IMR-90 (cell line): ENCODE measurements around the gene ARHGAP18. TPM values are rescaled to one million over a fixed set of nuclear protein-coding genes. Genes with fewer than 3 reads are reported as not detected.

Experiments used
- ATAC-seq: fragments of 200-7000 bp; cut with Tn5 transposase; 2 replicates; pipeline ENCODE4 v1.9.1; 2020; ENCODE audit warnings: low read depth, mild to moderate bottlenecking, moderate library complexity
- BruUV-seq: library from RNA; stranded (reverse); fragments of 400-500 nt; replicated peaks from 2 replicates; lab custom pipeline; 2021; lab: Mats Ljungman, UMichigan
- CTCF ChIA-PET: fragments of 300-600 bp; formaldehyde crosslinking; extraction: SDS; loops from one replicate; lab custom pipeline; 2021; ENCODE audit warnings: antibody characterized with exemption; lab: Yijun Ruan, JAX
- POLR2A ChIA-PET: fragments of 300-600 bp; sonication (Branson Sonifier 250); formaldehyde crosslinking; loops from one replicate; lab custom pipeline; 2022; ENCODE audit warnings: antibody characterized with exemption; ENCODE audit not compliant: unreplicated experiment; lab: Charles Lee
- DNase-seq: peaks from one replicate; pipeline ENCODE4 v3.0.0; 2013
- H2AFZ ChIP-seq: replicated peaks from 2 replicates; pipeline ENCODE3; 2013; ENCODE audit warnings: low read length, mild to moderate bottlenecking; ENCODE audit not compliant: poor library complexity
- H2AK5ac ChIP-seq: 2 replicates; pipeline ENCODE4 v1.6.1; 2013; ENCODE audit warnings: low read depth, low read length, inconsistent platforms
- H2AK9ac ChIP-seq: replicated peaks from 2 replicates; pipeline ENCODE3; 2013; ENCODE audit warnings: mild to moderate bottlenecking, low read depth, low read length, moderate library complexity; ENCODE audit not compliant: poor library complexity
- H2BK120ac ChIP-seq: 2 replicates; pipeline ENCODE4 v1.6.1; 2013; ENCODE audit warnings: low read depth, low read length, inconsistent platforms
- H2BK15ac ChIP-seq: 3 replicates; pipeline ENCODE4 v1.6.1; 2013; ENCODE audit warnings: low read depth, low read length, inconsistent platforms
- H2BK20ac ChIP-seq: 2 replicates; pipeline ENCODE4 v1.6.1; 2013; ENCODE audit warnings: low read depth, mild to moderate bottlenecking, inconsistent platforms, low read length, moderate library complexity
- H2BK5ac ChIP-seq: 2 replicates; pipeline ENCODE4 v1.6.1; 2013; ENCODE audit warnings: mild to moderate bottlenecking, low read depth, low read length, inconsistent platforms; ENCODE audit not compliant: poor library complexity, severe bottlenecking
- H3K14ac ChIP-seq: replicated peaks from 2 replicates; pipeline ENCODE4 v1.6.1; 2013; ENCODE audit warnings: low read depth, low read length, inconsistent platforms
- H3K18ac ChIP-seq: 2 replicates; pipeline ENCODE4 v1.6.1; 2013; ENCODE audit warnings: low read depth, low read length, control low read depth
- H3K23ac ChIP-seq: 2 replicates; pipeline ENCODE4 v1.6.1; 2013; ENCODE audit warnings: low read depth, low read length, inconsistent platforms
- H3K27ac ChIP-seq: 2 replicates; pipeline ENCODE4 v1.5.1; 2013; ENCODE audit warnings: mild to moderate bottlenecking, control low read depth, low read length; ENCODE audit not compliant: insufficient read depth
- H3K27me3 ChIP-seq: 2 replicates; pipeline ENCODE4 v1.6.1; 2013; ENCODE audit warnings: low read length; ENCODE audit not compliant: control insufficient read depth, insufficient read depth
- H3K36me3 ChIP-seq: 2 replicates; pipeline ENCODE4 v1.6.1; 2013; ENCODE audit warnings: low read length, mixed read lengths; ENCODE audit not compliant: control insufficient read depth, insufficient read depth
- H3K4ac ChIP-seq: 2 replicates; pipeline ENCODE4 v1.6.1; 2013; ENCODE audit warnings: low read depth, low read length, inconsistent platforms
- H3K4me1 ChIP-seq: 2 replicates; pipeline ENCODE4 v1.6.1; 2013; ENCODE audit warnings: low read length, mixed read lengths; ENCODE audit not compliant: control insufficient read depth, insufficient read depth
- H3K4me2 ChIP-seq: 2 replicates; pipeline ENCODE4 v1.6.1; 2013; ENCODE audit warnings: low read depth, mild to moderate bottlenecking, control low read depth, low read length, moderate library complexity
- H3K4me3 ChIP-seq: 2 replicates; pipeline ENCODE4 v1.5.1; 2013; ENCODE audit warnings: low read depth, mild to moderate bottlenecking, control low read depth, low read length, moderate library complexity; ENCODE audit not compliant: insufficient read depth
- H3K56ac ChIP-seq: 2 replicates; pipeline ENCODE4 v1.6.1; 2013; ENCODE audit warnings: low read length, inconsistent platforms; ENCODE audit not compliant: insufficient read depth; ENCODE audit errors: extremely low read depth
- H3K79me1 ChIP-seq, 2 experiments: 2 replicates each; pipeline ENCODE4 v1.6.1; 2013; ENCODE audit warnings: low read length in 2 of 2, inconsistent platforms in 1 of 2, low read depth in 1 of 2
- H3K9ac ChIP-seq: 2 replicates; pipeline ENCODE4 v1.6.1; 2013; ENCODE audit warnings: low read depth, low read length, control low read depth
- H3K9me1 ChIP-seq: 2 replicates; pipeline ENCODE4 v1.6.1; 2013; ENCODE audit warnings: low read length, inconsistent platforms; ENCODE audit not compliant: insufficient read depth
- H3K9me3 ChIP-seq: 2 replicates; pipeline ENCODE4 v1.6.1; 2013; ENCODE audit warnings: low read length; ENCODE audit not compliant: control insufficient read depth, insufficient read depth
- H4K20me1 ChIP-seq: 2 replicates; pipeline ENCODE4 v1.6.1; 2013; ENCODE audit warnings: low read length, inconsistent platforms; ENCODE audit not compliant: insufficient read depth
- H4K5ac ChIP-seq: 2 replicates; pipeline ENCODE4 v1.6.1; 2013; ENCODE audit warnings: mild to moderate bottlenecking, low read depth, low read length, control low read depth
- H4K8ac ChIP-seq, 2 experiments: 2 replicates each; pipeline ENCODE4 v1.6.1; 2013; ENCODE audit warnings: low read depth in 2 of 2, low read length in 2 of 2, control low read depth in 1 of 2, inconsistent platforms in 1 of 2
- H4K91ac ChIP-seq: 2 replicates; pipeline ENCODE4 v1.6.1; 2013; ENCODE audit warnings: low read depth, low read length, inconsistent platforms; ENCODE audit not compliant: insufficient read depth
- BHLHE40 ChIP-seq: fragments of 150-350 bp; IDR thresholded peaks from 2 replicates; pipeline ENCODE4 v1.6.1; 2016; ENCODE audit warnings: mild to moderate bottlenecking, low read depth, low read length
- CEBPB ChIP-seq: IDR thresholded peaks from 2 replicates; pipeline ENCODE4 v1.6.1; 2012; ENCODE audit warnings: low read depth, low read length, improper control_type of control experiment
- MAFK ChIP-seq: IDR thresholded peaks from 2 replicates; pipeline ENCODE4 v1.6.1; 2012; ENCODE audit warnings: low read depth, low read length, improper control_type of control experiment
- RCOR1 ChIP-seq: IDR thresholded peaks from 2 replicates; pipeline ENCODE4 v1.6.1; 2012; ENCODE audit warnings: mild to moderate bottlenecking, low read length, improper control_type of control experiment; ENCODE audit not compliant: insufficient replicate concordance
- WGBS, 2 experiments: methylation state at CpG; one replicate each; pipeline versions ENCODE4 v1.1.5 to v1.1.7; 2013; ENCODE audit warnings: missing lambda C conversion rate in 2 of 2; ENCODE audit not compliant: insufficient read length in 1 of 2; ENCODE audit errors: extremely low coverage in 2 of 2; 5-methylcytosine and 5-hydroxymethylcytosine counted together
- dilution Hi-C: fragments of 300-500 bp; cut with HindIII; formaldehyde crosslinking; loops from one replicate; pipeline ENCODE4 v1.14.3; 2018; ENCODE audit warnings: low sequenced_read_pairs; ENCODE audit not compliant: unreplicated experiment
- in situ Hi-C: fragments of 300-500 bp; cut with MboI; formaldehyde crosslinking; loops from 3 replicates; pipeline ENCODE4 v1.14.3; 2019; ENCODE audit warnings: low sequenced_read_pairs, inconsistent platforms, mixed read lengths
- intact Hi-C: fragments of 100-400 bp; cut with micrococcal nuclease; formaldehyde crosslinking; loops from 2 replicates; pipeline ENCODE4 v1.10.0; 2022
- polyA plus RNA-seq, 3 experiments: library from polyadenylated mRNA; depleted of rRNA; stranded (reverse); fragments of >200 nt; gene quantifications; 2 replicates each; pipeline ENCODE4 v1.2.3, GENCODE V29; 2012; ENCODE audit warnings: low replicate concordance in 1 of 3
- total RNA-seq: library from RNA; depleted of rRNA; stranded (reverse); fragments of >200 nt; gene quantifications from 2 replicates; pipeline ENCODE4 v1.2.3, GENCODE V29; 2012

ARHGAP18 gene
- total and polyA plus RNA-seq, 2 of the 4 experiments (the other 2 are of a cell fraction): 6.2 to 17.0 TPM

GRCh38 chr6:129694036-129694435 is 15.9 kb downstream of the ARHGAP18 start:
- no peaks in the 10 kb centered on the region for H3K9me3 ChIP-seq
- no peak overlapping the region for H2BK15ac ChIP-seq
- no TSS peak for BruUV-seq
- no peak overlapping the region for H4K8ac ChIP-seq
- WGBS, 2 experiments: no CpG with 5 or more reads among the region's 2 CpGs
- no peaks in the 10 kb centered on the region for H3K9me1 ChIP-seq
- H4K20me1 ChIP-seq: no peaks in the 10 kb centered on the region
- ATAC-seq (0 out of 2 replicates have a peak, but pooled peaks have one; percentile 17), DNase-seq (no peak)
- intact Hi-C loops (no loop called here), dilution Hi-C loops (no loop called here), in situ Hi-C loops (no loop called here)
- TF ChIP-seq MAFK (no peak), BHLHE40 (no peak), RCOR1 (no peak), CEBPB (no peak)
- no peak overlapping the region for H3K4me3 ChIP-seq
- H3K23ac ChIP-seq: 0 out of 2 replicates have a peak overlapping the region, but pooled peaks have one; percentile 2
- peaks cover 11% of the 10 kb centered on the region; the same call in 1 of the 2 replicates for H3K4me1 ChIP-seq
- ChIA-PET CTCF (no interaction called here), POLR2A (no interaction called here)
- no peak overlapping the region; the same call in 1 of the 2 replicates for H2AK5ac ChIP-seq
- H3K27me3 ChIP-seq: no peaks in the 10 kb centered on the region
- no peaks in the 10 kb centered on the region for H3K36me3 ChIP-seq
- H3K18ac ChIP-seq: no peak overlapping the region
- H3K14ac ChIP-seq: no peak overlapping the region
- H2AK9ac ChIP-seq: no peak overlapping the region
- H3K4ac ChIP-seq: no peak overlapping the region
- no peak overlapping the region for H2BK20ac ChIP-seq
- H2AFZ ChIP-seq: no peak overlapping the region
- no peak overlapping the region for H3K9ac ChIP-seq
- no peak overlapping the region for H3K4me2 ChIP-seq
- no peak overlapping the region for H3K27ac ChIP-seq
- H2BK120ac ChIP-seq: no peak overlapping the region
- no peak overlapping the region for H4K91ac ChIP-seq
- no peak overlapping the region for H3K56ac ChIP-seq
- H3K79me1 ChIP-seq: peaks cover 37 to 60% of the 10 kb centered on the region in 2 experiments
- no peak overlapping the region for H2BK5ac ChIP-seq
- no peak overlapping the region; the same call in 1 of the 2 replicates for H4K5ac ChIP-seq
